HUES6 (cell line): Measurements from ENCODE around the gene DYNC1LI2.

Experiments used
- H3K27ac ChIP-seq: 2 replicates; pipeline ENCODE4 v1.7.0; 2013; ENCODE audit warnings: low read depth, mild to moderate bottlenecking, low read length, inconsistent platforms
- H3K27me3 ChIP-seq: 2 replicates; pipeline ENCODE4 v1.6.1; 2013; ENCODE audit warnings: low read length; ENCODE audit not compliant: control insufficient read depth, insufficient read depth
- H3K36me3 ChIP-seq: 2 replicates; pipeline ENCODE4 v1.6.1; 2013; ENCODE audit warnings: low read length; ENCODE audit not compliant: control insufficient read depth, insufficient read depth
- H3K4me1 ChIP-seq: 2 replicates; pipeline ENCODE4 v1.6.1; 2013; ENCODE audit warnings: low read length; ENCODE audit not compliant: control insufficient read depth, insufficient read depth
- H3K4me3 ChIP-seq: 2 replicates; pipeline ENCODE4 v1.5.1; 2013; ENCODE audit warnings: low read depth, low read length
- H3K9ac ChIP-seq: one replicate; pipeline ENCODE4 v1.6.1; 2013; ENCODE audit warnings: mild to moderate bottlenecking, low read length
- H3K9me3 ChIP-seq: 2 replicates; pipeline ENCODE4 v1.6.1; 2013; ENCODE audit warnings: low read depth, low read length; ENCODE audit not compliant: control insufficient read depth, insufficient read depth

DYNC1LI2 gene

DNA sequence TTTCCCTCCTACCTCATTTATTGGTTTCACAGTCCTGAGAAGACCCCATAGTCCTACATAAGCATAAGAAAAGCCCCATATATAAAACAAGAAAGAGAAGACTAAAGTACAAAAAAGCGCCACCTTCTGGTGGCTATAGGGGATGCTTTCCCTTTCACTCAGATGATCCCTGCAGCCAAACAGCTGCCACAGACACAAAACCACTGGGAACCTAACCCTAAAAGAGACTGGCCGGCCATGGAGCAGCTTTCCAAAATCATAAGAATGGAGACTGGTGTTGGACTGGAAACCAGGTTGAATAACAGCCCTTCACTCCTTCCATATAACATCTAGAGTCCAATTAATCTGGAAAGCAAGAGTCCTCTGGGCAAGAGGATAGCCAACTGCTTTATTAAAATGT lies 11.4 kb downstream of the DYNC1LI2 start:
- no peak overlapping the region for H3K4me3 ChIP-seq
- H3K27ac ChIP-seq, result no peak overlapping the region
- no peak overlapping the region for H3K9ac ChIP-seq
- no peaks in the 10 kb centered on the region for H3K9me3 ChIP-seq
- H3K4me1 ChIP-seq, result peaks cover 9% of the 10 kb centered on the region
- H3K36me3 ChIP-seq, result peaks cover 97% of the 10 kb centered on the region
- H3K27me3 ChIP-seq, result no peaks in the 10 kb centered on the region

- H3K4me1 ChIP-seq, result peaks cover 9% of the 10 kb centered on the region
- no peak overlapping the region for H3K9ac ChIP-seq
- H3K27ac ChIP-seq, result no peak overlapping the region
- H3K4me3 ChIP-seq, result no peak overlapping the region
- peaks cover 96% of the 10 kb centered on the region for H3K36me3 ChIP-seq
- no peaks in the 10 kb centered on the region for H3K9me3 ChIP-seq
- no peaks in the 10 kb centered on the region for H3K27me3 ChIP-seq
Measured at GRCh38 chr16:66735891-66736290, 15.5 kb downstream of the DYNC1LI2 start.

GRCh38 chr16:66731101-66731500 lies 20.3 kb downstream of the DYNC1LI2 start:
- Histone ChIP-seq H3K36me3 (peaks cover 97% of the 10 kb centered on the region), H3K4me1 (no peaks in the 10 kb centered on the region), H3K9ac (no peak overlapping the region), H3K9me3 (no peaks in the 10 kb centered on the region), H3K27ac (no peak overlapping the region), H3K4me3 (no peak overlapping the region), H3K27me3 (no peaks in the 10 kb centered on the region)

DNA sequence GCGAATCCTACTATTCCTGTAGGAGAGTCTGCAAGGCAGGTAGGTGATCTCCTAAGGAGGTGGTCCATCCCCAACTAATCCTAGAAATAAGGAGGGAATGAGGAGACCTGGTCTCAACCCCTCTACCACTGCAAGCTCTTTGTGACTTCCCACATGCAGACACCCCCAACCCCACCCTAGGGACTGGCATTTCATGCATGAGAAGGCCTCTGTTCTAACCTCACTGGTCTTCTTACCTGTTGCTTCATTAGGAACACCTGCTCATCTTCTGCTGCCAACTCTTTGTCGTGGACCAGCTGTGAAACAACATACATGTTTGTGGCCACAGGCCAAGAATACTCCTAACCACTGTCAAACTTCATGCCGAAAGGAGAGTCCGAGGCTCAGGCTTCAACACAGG lies 22.6 kb downstream of the DYNC1LI2 start:
- H3K27ac ChIP-seq, result no peak overlapping the region

GRCh38 chr16:66728117-66728787 lies 23.2 kb downstream of the DYNC1LI2 start:
- peak overlapping the region; percentile 18; the same call in 1 of the 2 replicates for H3K27ac ChIP-seq
- H3K36me3 ChIP-seq, result peaks cover 98% of the 10 kb centered on the region
- no peaks in the 10 kb centered on the region for H3K27me3 ChIP-seq
- H3K9me3 ChIP-seq, result no peaks in the 10 kb centered on the region
- no peak overlapping the region for H3K9ac ChIP-seq
- H3K4me3 ChIP-seq, result no peak overlapping the region
- H3K4me1 ChIP-seq, result no peaks in the 10 kb centered on the region

More for the DNA sequence above, 22.6 kb downstream of the DYNC1LI2 start:
- no peaks in the 10 kb centered on the region for H3K9me3 ChIP-seq
- no peak overlapping the region for H3K4me3 ChIP-seq
- peaks cover 98% of the 10 kb centered on the region for H3K36me3 ChIP-seq
- H3K4me1 ChIP-seq, result no peaks in the 10 kb centered on the region
- no peak overlapping the region for H3K9ac ChIP-seq
- no peaks in the 10 kb centered on the region for H3K27me3 ChIP-seq

DNA sequence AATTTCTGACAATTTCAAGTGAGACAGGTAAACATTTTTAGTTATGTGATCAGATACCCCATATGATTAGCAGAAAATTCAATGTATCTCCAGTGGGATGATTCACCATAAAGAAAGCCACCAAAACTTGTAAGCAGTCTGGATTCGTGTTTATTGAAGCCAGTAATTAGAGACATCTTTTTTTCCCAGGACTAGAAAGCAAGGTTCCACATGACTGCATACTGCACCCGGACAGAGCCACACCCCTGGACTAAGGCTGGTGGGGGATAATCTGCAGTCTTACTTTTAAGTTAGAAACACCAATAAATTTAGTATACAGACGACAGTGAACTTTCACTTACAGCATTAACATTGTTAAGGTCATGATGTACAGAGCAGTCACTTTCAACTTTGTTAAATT lies 30.6 kb downstream of the DYNC1LI2 start:
- Histone ChIP-seq H3K4me1 (peaks cover 5% of the 10 kb centered on the region; the same call in 1 of the 2 replicates), H3K9ac (no peak overlapping the region), H3K36me3 (peaks cover 71% of the 10 kb centered on the region)

DNA sequence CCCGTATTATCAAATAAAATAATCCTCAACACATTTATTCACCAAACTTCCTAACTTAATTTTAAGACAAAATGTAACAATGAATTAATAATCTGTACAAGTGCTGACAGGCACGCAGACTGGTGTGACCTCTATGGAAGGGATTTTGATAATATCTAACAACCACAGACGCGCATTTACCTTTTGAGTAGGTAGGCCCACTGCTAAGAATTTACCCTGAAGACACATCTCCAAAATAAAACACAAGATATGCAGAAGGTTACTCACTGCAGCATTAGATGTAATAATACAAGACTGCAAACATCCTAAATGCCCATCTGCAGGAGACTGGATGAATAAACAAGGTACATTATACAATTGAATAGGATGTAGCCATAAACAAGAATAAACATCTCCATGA lies 32.2 kb downstream of the DYNC1LI2 start:
- Histone ChIP-seq H3K27ac (no peak overlapping the region), H3K36me3 (peaks cover 56% of the 10 kb centered on the region)

More for the DNA sequence above, 30.6 kb downstream of the DYNC1LI2 start:
- no peak overlapping the region for H3K27ac ChIP-seq
- no peak overlapping the region for H3K4me3 ChIP-seq
- no peaks in the 10 kb centered on the region for H3K27me3 ChIP-seq
- H3K9me3 ChIP-seq, result no peaks in the 10 kb centered on the region

GRCh38 chr16:66717776-66718175 lies 33.6 kb downstream of the DYNC1LI2 start:
- H3K36me3 ChIP-seq, result peaks cover 41% of the 10 kb centered on the region
- H3K9me3 ChIP-seq, result no peaks in the 10 kb centered on the region
- H3K27me3 ChIP-seq, result no peaks in the 10 kb centered on the region
- no peak overlapping the region for H3K9ac ChIP-seq
- no peak overlapping the region for H3K27ac ChIP-seq
- H3K4me1 ChIP-seq, result peaks cover 5% of the 10 kb centered on the region; the same call in 1 of the 2 replicates
- no peak overlapping the region for H3K4me3 ChIP-seq

More for the DNA sequence above, 32.2 kb downstream of the DYNC1LI2 start:
- H3K4me3 ChIP-seq, result no peak overlapping the region
- no peak overlapping the region for H3K9ac ChIP-seq
- no peaks in the 10 kb centered on the region for H3K27me3 ChIP-seq
- peaks cover 5% of the 10 kb centered on the region; the same call in 1 of the 2 replicates for H3K4me1 ChIP-seq
- no peaks in the 10 kb centered on the region for H3K9me3 ChIP-seq

DNA sequence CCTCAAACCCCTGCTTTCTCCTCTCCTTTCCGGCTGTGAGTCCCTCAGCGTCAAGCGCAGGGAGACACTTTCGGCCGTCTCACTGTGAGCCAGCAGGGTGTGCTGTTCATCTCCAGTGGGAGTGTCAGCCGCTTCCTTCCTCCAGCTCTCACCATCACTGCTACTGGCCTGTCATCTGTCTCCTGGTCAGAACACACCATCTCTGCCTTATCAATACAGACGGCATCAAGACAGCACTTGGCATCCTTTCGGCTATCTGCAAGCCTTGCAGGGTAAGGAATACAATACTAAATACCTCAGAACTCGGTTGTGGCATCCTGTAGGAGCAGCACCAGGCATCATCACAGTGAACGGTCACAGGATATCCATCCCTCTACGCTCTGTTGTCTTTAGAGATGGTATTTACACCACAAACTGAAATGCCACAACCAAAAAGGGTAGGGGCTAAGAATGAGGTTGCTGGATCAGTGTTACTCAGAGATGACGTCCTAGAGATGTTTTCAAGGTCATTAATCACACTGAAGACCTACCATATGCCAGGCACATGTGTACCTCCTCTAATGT lies 34.2 kb downstream of the DYNC1LI2 start:
- Histone ChIP-seq H3K9ac (no peak overlapping the region), H3K9me3 (no peaks in the 10 kb centered on the region), H3K36me3 (peaks cover 35% of the 10 kb centered on the region), H3K4me1 (peaks cover 5% of the 10 kb centered on the region; the same call in 1 of the 2 replicates), H3K4me3 (no peak overlapping the region), H3K27me3 (no peaks in the 10 kb centered on the region), H3K27ac (no peak overlapping the region)

DNA sequence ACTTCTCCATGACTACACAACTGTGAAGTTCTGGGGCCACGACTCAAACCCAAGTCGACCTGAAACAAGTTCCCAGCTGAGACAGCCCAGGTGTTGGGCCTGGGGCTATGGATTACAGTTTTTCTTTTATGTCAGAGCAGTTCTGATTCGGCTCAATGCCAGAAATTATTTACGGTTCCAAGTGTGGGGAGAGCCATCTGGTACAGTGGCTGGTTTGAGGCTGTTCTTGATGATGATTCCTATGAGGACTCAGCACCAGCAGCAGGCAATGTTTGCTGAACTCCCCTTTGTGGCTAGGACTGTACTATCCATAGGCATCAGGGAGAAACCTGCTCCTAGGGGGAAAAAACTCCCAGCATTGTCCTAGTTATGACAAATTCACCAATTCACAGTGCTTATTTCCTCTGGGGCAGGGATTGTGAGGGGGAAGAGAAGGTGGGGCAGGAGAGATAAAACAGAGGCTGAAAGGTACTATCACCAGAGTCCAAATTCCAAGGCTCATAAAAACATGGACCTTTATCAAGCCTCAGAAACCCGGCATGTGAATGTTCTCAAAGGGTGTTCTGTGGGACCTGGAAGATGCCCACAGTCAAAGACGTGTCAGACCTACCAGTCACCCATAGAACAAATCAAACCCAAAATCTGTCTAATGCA lies 36.6 kb downstream of the DYNC1LI2 start:
- Histone ChIP-seq H3K27ac (no peak overlapping the region), H3K9me3 (peaks cover 4% of the 10 kb centered on the region; the same call in 1 of the 2 replicates), H3K27me3 (no peaks in the 10 kb centered on the region), H3K4me3 (no peak overlapping the region), H3K4me1 (peaks cover 5% of the 10 kb centered on the region; the same call in 1 of the 2 replicates), H3K9ac (no peak overlapping the region), H3K36me3 (peaks cover 18% of the 10 kb centered on the region)

DNA sequence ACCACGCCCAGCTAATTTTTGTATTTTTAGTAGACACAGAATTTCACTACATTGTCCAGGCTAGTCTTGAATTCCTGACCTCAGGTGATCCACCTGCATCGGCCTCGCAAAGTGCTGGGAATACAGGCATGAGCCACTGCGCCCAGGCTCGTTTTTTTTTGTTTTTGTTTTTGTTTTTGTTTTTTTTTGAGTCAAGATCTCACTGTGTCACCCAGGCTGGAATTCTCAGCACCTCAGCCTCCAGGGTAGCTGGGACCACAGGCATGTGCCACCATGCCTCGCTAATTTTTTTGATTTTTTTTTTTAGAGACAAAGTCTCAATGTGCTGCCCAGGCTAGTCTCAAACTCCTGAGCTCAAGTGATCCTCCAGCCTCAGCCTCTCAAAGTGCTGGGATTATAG lies 37.3 kb downstream of the DYNC1LI2 start:
- Histone ChIP-seq H3K9ac (no peak overlapping the region), H3K4me3 (no peak overlapping the region), H3K4me1 (peaks cover 5% of the 10 kb centered on the region; the same call in 1 of the 2 replicates), H3K36me3 (peaks cover 14% of the 10 kb centered on the region), H3K27me3 (no peaks in the 10 kb centered on the region), H3K27ac (no peak overlapping the region), H3K9me3 (peaks cover 4% of the 10 kb centered on the region; the same call in 1 of the 2 replicates)
